Measurements from ENCODE around the gene COA1. TPM values are rescaled to one million over a fixed set of nuclear protein-coding genes. Genes with fewer than 3 reads are reported as not detected.

COA1 gene
- total RNA-seq, 1 donor from 2014 or later = 192 TPM

- peaks cover 3% of the 10 kb centered on the region for H3F3A ChIP-seq (ENCODE audit: low read depth)
- TF ChIP-seq CTCF (IDR thresholded peaks at IDR 0.05) (no peak), EZH2 (IDR thresholded peaks at IDR 0.05) (no peak), EZH2phosphoT487 (IDR thresholded peaks at IDR 0.05) (no peak)
- peaks cover 15% of the 10 kb centered on the region for H3K27me3 ChIP-seq
- no peak overlapping the region for H3K4me2 ChIP-seq
- no peak overlapping the region for H3K4me3 ChIP-seq
- H3K27ac Mint-ChIP-seq = no peak overlapping the region
- H3K36me3 ChIP-seq = no peaks in the 10 kb centered on the region
- H3K79me2 ChIP-seq (ENCODE audit: low read depth) = peaks cover 5% of the 10 kb centered on the region
- H3K4me1 Mint-ChIP-seq = peaks cover 32% of the 10 kb centered on the region
- H3K4me1 ChIP-seq = peaks cover 9% of the 10 kb centered on the region
- no peak overlapping the region for H3K27ac ChIP-seq
- H3K36me3 Mint-ChIP-seq = no peaks in the 10 kb centered on the region
- H2AFZ ChIP-seq (replicated peaks) = no peak overlapping the region
- no peak overlapping the region for H3K4me3 Mint-ChIP-seq
- H3K27me3 Mint-ChIP-seq (ENCODE audit: insufficient read depth, low read depth) = no peaks in the 10 kb centered on the region
- H3K9ac ChIP-seq = no peak overlapping the region
- no peaks in the 10 kb centered on the region for H3K9me3 ChIP-seq (ENCODE audit: low read depth)
- peaks cover 4% of the 10 kb centered on the region for H4K20me1 ChIP-seq (ENCODE audit: low read depth)
- H3K9me3 Mint-ChIP-seq = no peaks in the 10 kb centered on the region
- no peak for DNase-seq (ENCODE audit: low spot score)
Measured at GRCh38 chr7:43764039-43764761, 34.9 kb upstream of the COA1 start.

- Histone ChIP-seq H3K79me2 (ENCODE audit: low read depth) (peaks cover 5% of the 10 kb centered on the region), H3K9ac (no peak overlapping the region), H3K4me2 (no peak overlapping the region), H3K4me3 (no peak overlapping the region), H3K9me3 (ENCODE audit: low read depth) (no peaks in the 10 kb centered on the region), H3K4me1 (peaks cover 11% of the 10 kb centered on the region), H2AFZ (replicated peaks) (no peak overlapping the region), H3K36me3 (no peaks in the 10 kb centered on the region), H3F3A (ENCODE audit: low read depth) (peaks cover 7% of the 10 kb centered on the region), H3K27me3 (peaks cover 23% of the 10 kb centered on the region), H3K27ac (no peak overlapping the region), H4K20me1 (ENCODE audit: low read depth) (peaks cover 4% of the 10 kb centered on the region)
- Mint-ChIP-seq H3K27me3 (ENCODE audit: insufficient read depth, low read depth) (peaks cover 2% of the 10 kb centered on the region), H3K36me3 (no peaks in the 10 kb centered on the region), H3K27ac (no peak overlapping the region), H3K4me1 (peaks cover 32% of the 10 kb centered on the region), H3K9me3 (no peaks in the 10 kb centered on the region), H3K4me3 (no peak overlapping the region)
- TF ChIP-seq EZH2phosphoT487 (IDR thresholded peaks at IDR 0.05) (no peak), CTCF (IDR thresholded peaks at IDR 0.05) (peak; percentile 14), EZH2 (IDR thresholded peaks at IDR 0.05) (no peak)
- DNase-seq (ENCODE audit: low spot score) = peak; percentile 42
Measured at GRCh38 chr7:43763183-43763582, 33.9 kb upstream of the COA1 start.

GRCh38 chr7:43761938-43762692, 32.8 kb upstream of the COA1 start:
- Histone ChIP-seq H3K79me2 (ENCODE audit: low read depth) (peaks cover 5% of the 10 kb centered on the region), H3K27me3 (peaks cover 34% of the 10 kb centered on the region), H3K9ac (no peak overlapping the region), H3K36me3 (no peaks in the 10 kb centered on the region), H3K4me1 (peaks cover 11% of the 10 kb centered on the region), H2AFZ (replicated peaks) (no peak overlapping the region), H3K27ac (no peak overlapping the region), H3K4me2 (no peak overlapping the region), H3K9me3 (ENCODE audit: low read depth) (no peaks in the 10 kb centered on the region), H3K4me3 (no peak overlapping the region), H3F3A (ENCODE audit: low read depth) (peaks cover 18% of the 10 kb centered on the region), H4K20me1 (ENCODE audit: low read depth) (peaks cover 4% of the 10 kb centered on the region)
- H3K27me3 Mint-ChIP-seq (ENCODE audit: insufficient read depth, low read depth) = peaks cover 10% of the 10 kb centered on the region
- H3K4me1 Mint-ChIP-seq = peaks cover 29% of the 10 kb centered on the region
- H3K27ac Mint-ChIP-seq = no peak overlapping the region
- no peaks in the 10 kb centered on the region for H3K36me3 Mint-ChIP-seq
- TF ChIP-seq CTCF (IDR thresholded peaks at IDR 0.05) = no peak
- H3K9me3 Mint-ChIP-seq = no peaks in the 10 kb centered on the region
- no peak overlapping the region for H3K4me3 Mint-ChIP-seq
- DNase-seq (ENCODE audit: low spot score) = no peak
